ENCODE measurements around the gene ZMYND8. TPM values are rescaled to one million over a fixed set of nuclear protein-coding genes. Genes with fewer than 3 reads are reported as not detected.

ZMYND8 gene
- total and polyA plus RNA-seq, 11 donors, result 11.3 to 46.4 (median 28.7) TPM

DNA sequence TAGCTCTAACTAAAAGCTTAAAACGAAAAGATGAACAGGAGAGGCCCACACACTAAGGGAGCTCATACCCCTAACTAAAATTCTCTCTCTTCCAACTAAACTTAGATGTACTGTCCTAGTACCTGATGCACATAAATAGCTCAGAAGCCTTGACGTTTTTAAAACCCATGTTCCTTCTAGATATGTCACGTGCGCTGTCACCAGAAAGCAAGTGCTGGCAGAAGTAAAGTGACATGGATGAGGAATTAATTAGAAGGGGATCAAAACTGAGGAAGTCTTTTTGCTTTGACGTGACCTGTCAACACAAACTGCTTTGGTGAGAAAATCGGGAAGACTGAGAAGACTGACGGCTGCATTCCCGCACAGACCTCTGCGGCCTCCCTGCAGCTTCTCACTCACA lies 142.5 kb downstream of the ZMYND8 start:
- TF ChIP-seq, protein P1, sequence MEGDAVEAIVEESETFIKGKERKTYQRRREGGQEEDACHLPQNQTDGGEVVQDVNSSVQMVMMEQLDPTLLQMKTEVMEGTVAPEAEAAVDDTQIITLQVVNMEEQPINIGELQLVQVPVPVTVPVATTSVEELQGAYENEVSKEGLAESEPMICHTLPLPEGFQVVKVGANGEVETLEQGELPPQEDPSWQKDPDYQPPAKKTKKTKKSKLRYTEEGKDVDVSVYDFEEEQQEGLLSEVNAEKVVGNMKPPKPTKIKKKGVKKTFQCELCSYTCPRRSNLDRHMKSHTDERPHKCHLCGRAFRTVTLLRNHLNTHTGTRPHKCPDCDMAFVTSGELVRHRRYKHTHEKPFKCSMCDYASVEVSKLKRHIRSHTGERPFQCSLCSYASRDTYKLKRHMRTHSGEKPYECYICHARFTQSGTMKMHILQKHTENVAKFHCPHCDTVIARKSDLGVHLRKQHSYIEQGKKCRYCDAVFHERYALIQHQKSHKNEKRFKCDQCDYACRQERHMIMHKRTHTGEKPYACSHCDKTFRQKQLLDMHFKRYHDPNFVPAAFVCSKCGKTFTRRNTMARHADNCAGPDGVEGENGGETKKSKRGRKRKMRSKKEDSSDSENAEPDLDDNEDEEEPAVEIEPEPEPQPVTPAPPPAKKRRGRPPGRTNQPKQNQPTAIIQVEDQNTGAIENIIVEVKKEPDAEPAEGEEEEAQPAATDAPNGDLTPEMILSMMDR (IDR thresholded peaks at IDR 0.05), result no peak
- peak in 1 of 2 donors; percentile 30 for TF ChIP-seq POLR2A (IDR thresholded peaks at IDR 0.05)
- WGBS, 4 donors, result 50 to 63% (median 60%) methylated on average over 9 of the region's 9 CpGs
- no peak overlapping the region for H3K4me3 ChIP-seq
- DNase-seq (peak in 1 of 5 donors; percentile 48), ATAC-seq (peak; percentile 71 to 82 (median 75))
- H3K36me3 ChIP-seq, result peaks cover 0 to 87% (median 62%) of the 10 kb centered on the region in 9 donors
- no peaks in the 10 kb centered on the region for H3K27me3 ChIP-seq
- peak overlapping the region; percentile 29 to 83 (median 62) for H3K27ac ChIP-seq
- H3K9me3 ChIP-seq, result no peaks in the 10 kb centered on the region
- H3K4me1 ChIP-seq, result peaks cover 0 to 41% (median 9%) of the 10 kb centered on the region in 12 donors
- intact Hi-C loops (cut with DNase I), result loop anchor here in 2 of 10 donors (5.0 kb wide), 2 partner anchors 43 to 48 kb away; no protein-coding TSS in a partner anchor

DNA sequence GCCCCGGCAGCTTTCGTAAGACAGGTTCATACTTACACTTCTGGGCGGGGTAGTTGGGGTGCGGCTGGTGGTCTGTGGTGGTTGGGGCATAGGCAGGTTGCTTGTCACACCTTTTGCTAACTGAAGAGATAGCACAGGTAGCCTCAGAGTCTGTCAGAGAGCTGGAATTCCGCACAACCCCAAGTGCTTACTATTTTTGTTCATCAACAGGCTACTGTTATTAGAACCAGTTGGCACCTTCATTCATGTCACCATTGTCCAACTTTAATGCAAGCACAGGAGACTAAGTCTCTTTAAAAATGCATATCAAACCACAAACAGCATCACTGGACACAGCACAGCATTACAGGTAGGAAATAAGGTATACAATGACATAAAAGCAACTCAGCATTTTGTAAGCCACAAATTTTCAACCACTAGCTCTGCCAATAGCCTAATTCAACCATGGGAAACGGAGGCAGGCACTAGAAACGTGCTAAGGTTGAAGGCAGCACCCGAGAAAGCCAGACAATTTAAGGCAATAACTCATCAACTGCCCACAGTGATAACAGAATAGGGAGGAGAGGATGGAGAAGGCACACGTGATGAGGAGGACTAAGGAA lies 143.8 kb downstream of the ZMYND8 start:
- WGBS, 4 donors, result 66 to 75% (median 67%) methylated on average over 9 of the region's 9 CpGs
- peaks cover 0 to 88% (median 70%) of the 10 kb centered on the region in 9 donors for H3K36me3 ChIP-seq
- peak in 3 of 4 donors; percentile 25 to 44 (median 42) for ATAC-seq
- intact Hi-C loops (cut with DNase I), result loop anchor here in 2 of 10 donors (5.0 kb wide), 2 partner anchors 45 to 50 kb away; no protein-coding TSS in a partner anchor
- peak overlapping the region in 9 of 12 donors; percentile 2 to 83 (median 72) for H3K27ac ChIP-seq
- H3K4me3 ChIP-seq, result no peak overlapping the region
- H3K27me3 ChIP-seq, result no peaks in the 10 kb centered on the region
- H3K9me3 ChIP-seq, result no peaks in the 10 kb centered on the region
- no peak for TF ChIP-seq POLR2A (IDR thresholded peaks at IDR 0.05)
- TF ChIP-seq, protein P1 (IDR thresholded peaks at IDR 0.05), result no peak
- no peak for DNase-seq
- peaks cover 0 to 32% (median 9%) of the 10 kb centered on the region in 12 donors for H3K4me1 ChIP-seq

DNA sequence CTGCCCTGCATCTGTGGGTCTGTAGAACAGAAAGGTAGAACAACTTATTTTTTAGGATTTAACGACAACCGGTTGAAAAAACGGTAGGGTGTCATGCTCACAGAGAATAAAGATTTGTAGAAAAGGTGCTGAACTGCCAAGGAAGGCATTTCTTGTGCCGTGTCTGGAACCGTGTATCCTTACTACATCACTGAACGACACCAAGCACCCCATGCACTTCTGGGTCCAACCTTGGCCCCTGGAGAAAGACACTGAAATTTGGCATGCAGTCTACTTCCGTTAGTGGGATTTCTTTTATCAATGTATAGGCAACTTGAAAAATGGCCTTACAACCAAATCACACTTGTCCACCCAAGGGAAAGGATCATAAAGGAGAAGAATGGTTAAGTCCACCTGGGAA lies 145.5 kb downstream of the ZMYND8 start:
- WGBS, 4 donors, result 94 to 97% (median 96%) methylated on average over 7 of the region's 7 CpGs

DNA sequence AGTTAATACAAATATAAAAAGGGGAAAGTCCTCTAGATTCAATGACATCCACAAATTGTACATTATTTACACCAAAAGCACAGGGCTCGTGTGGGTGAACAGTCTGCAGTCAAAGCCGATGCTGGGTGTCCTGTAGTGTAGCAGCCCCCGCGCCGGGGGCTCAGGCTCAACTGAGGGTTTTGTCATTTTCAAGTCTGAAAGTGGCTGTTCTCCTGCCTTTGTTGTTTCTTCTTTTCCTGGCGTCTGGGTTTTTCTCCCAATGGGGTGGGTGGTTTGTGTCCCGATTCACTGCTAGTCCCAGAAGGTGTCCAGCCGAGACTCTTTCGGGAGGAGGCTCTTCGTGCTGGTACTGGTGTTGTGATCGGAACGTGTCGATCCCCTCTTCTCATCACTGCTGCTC lies 146.0 kb downstream of the ZMYND8 start:
- H3K4me3 ChIP-seq, result no peak overlapping the region
- H3K27me3 ChIP-seq, result no peaks in the 10 kb centered on the region
- DNase-seq (no peak), ATAC-seq (no peak)
- H3K9me3 ChIP-seq, result no peaks in the 10 kb centered on the region
- 94 to 95% (median 95%) methylated on average over 13 of the region's 13 CpGs for WGBS, 4 donors
- H3K27ac ChIP-seq, result no peak overlapping the region
- peaks cover 0 to 68% (median 59%) of the 10 kb centered on the region in 9 donors for H3K36me3 ChIP-seq
- TF ChIP-seq, protein P1 (IDR thresholded peaks at IDR 0.05), result no peak
- TF ChIP-seq POLR2A (IDR thresholded peaks at IDR 0.05), result no peak
- intact Hi-C loops (cut with DNase I), result loop anchor here in 2 of 10 donors (5.0 kb wide), 2 partner anchors 47 to 52 kb away; no protein-coding TSS in a partner anchor
- peaks cover 0 to 31% (median 8%) of the 10 kb centered on the region in 12 donors for H3K4me1 ChIP-seq

More for the DNA sequence above, 145.5 kb downstream of the ZMYND8 start:
- DNase-seq (no peak), ATAC-seq (no peak)
- Histone ChIP-seq H3K27ac (no peak overlapping the region), H3K4me3 (no peak overlapping the region), H3K27me3 (no peaks in the 10 kb centered on the region), H3K36me3 (peaks cover 0 to 74% (median 62%) of the 10 kb centered on the region in 9 donors), H3K9me3 (no peaks in the 10 kb centered on the region), H3K4me1 (peaks cover 0 to 31% (median 10%) of the 10 kb centered on the region in 12 donors)
- intact Hi-C loops (cut with DNase I), result loop anchor here in 2 of 10 donors (5.0 kb wide), 2 partner anchors 46 to 51 kb away; no protein-coding TSS in a partner anchor
- TF ChIP-seq POLR2A (IDR thresholded peaks at IDR 0.05), result no peak
- TF ChIP-seq, protein P1 (IDR thresholded peaks at IDR 0.05), result no peak

Measured in heart left ventricle (tissue), 16 donors.